KOPT-K1 (cell line): ENCODE results near the gene STXBP4.

Source experiments
- H3K27ac ChIP-seq: fragments of 200-600 bp; sonication (generic); 2 replicates; pipeline ENCODE4 v1.5.1; 2016; ENCODE audit warnings: antibody characterized with exemption, mild to moderate bottlenecking, low read depth, low read length; ENCODE audit not compliant: poor library complexity, severe bottlenecking
- H3K36me3 ChIP-seq: fragments of 200-600 bp; sonication (generic); 2 replicates; pipeline ENCODE4 v1.5.1; 2017; ENCODE audit warnings: antibody characterized with exemption, mild to moderate bottlenecking, low read length, moderate library complexity; ENCODE audit not compliant: insufficient read depth
- H3K9me3 ChIP-seq: fragments of 200-600 bp; sonication (generic); 2 replicates; pipeline ENCODE4 v1.5.1; 2017; ENCODE audit warnings: antibody characterized with exemption, low read length, mild to moderate bottlenecking; ENCODE audit not compliant: insufficient read depth, poor library complexity, severe bottlenecking

The STXBP4 gene

DNA sequence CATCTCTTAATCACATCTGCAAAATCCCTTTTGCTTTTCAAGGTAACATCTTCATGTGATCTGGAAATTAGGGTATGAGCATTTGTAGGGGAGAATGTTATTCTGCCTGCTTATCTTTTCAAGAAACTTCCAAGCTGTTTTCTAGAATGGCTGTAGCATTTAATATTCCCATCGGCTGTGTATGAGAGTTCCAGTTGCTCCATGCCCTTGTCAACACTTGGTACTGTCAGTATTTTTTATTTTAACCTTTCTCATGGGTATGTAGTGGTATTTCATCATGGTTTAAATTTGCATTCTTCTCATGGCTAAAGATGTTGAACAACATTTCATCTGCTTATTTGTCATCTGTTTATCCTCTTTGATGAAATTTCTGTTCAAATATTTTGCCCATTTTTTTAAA is 205.6 kb downstream of the STXBP4 start:
- Histone ChIP-seq H3K9me3 (peaks cover 8% of the 10 kb centered on the region), H3K36me3 (no peaks in the 10 kb centered on the region), H3K27ac (no peak overlapping the region)

DNA sequence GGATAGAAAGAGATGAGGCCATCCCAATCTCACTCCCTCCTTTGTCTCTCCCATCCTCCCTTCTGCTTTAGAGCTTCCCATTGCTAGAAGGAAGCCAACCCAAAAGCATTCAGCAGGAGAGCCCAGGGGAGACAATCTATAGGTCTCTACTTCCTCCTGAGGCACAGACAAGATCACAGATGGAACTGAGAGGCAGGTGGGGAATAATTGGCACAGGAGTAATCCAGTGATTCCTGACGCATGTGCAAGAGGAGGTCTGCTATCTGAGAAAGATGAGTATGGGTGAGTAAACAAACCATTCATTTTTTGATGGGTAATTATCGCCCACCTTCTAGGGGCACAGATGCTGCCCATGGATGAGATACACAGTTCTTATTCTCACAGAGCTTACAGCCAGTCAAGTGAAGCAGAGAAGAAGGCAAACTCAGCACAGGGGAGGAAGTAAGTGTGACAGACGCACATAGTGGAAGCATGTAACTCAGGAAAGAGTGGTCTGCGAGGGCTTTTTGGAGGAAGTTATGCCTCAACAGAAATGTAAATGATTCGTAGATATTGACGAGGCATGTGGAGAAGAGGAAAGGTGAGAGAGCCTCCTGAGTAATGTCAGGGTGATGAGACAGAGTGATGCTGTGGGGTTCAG is 207.3 kb downstream of the STXBP4 start:
- peaks cover 8% of the 10 kb centered on the region for H3K9me3 ChIP-seq
- H3K27ac ChIP-seq: no peak overlapping the region
- no peaks in the 10 kb centered on the region for H3K36me3 ChIP-seq

DNA sequence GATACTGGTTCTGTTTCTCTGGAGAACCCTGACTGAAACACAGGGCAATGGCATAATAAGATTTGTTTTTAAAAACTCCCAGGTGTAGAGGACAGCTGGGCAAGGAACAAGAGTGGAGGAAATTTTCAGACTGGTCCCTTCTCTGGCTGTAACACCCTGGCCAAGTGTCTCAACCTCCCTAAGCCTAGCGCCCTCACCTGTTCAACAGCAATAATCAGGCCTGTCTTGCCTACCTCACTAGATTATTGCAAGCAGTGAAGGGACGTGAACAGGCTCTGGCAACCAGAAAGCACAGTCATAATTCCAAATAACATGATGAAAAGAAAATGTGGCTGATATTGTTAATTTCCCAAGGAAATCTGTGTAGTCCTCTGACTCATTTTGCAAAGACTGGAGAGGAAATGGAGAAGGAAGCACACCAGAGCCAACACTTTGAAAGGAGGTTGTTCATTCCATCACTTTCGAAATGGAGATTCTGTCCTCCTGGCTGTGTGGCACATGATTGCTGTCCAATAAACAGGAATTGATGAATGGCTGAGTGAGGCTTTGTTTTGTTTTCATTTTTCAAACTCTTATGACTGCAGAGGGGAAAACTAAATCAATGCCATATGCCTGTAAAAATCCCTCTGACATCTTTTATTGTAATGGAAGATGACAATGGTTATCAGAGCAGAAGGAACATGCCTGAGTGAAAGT is 208.7 kb downstream of the STXBP4 start:
- Histone ChIP-seq H3K36me3 (no peaks in the 10 kb centered on the region), H3K9me3 (peaks cover 8% of the 10 kb centered on the region), H3K27ac (no peak overlapping the region)

DNA sequence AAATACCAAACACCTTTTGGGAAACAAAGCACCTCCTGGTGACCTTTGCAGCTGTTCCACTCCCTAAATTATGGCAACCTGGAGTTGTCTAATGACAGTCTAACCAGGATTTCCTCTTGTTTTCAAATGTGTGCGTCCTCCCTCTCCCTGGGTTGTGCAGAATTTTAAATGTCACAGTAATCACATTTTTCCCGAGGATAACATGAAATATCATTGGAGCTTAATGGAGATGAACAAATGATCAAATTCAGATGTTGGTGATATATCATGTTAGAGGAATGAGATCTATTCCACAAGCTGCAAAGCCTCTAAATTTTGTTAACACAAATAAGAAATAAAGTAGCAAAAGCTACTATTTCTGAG is 209.3 kb downstream of the STXBP4 start:
- H3K9me3 ChIP-seq: peaks cover 8% of the 10 kb centered on the region
- H3K36me3 ChIP-seq: no peaks in the 10 kb centered on the region
- no peak overlapping the region for H3K27ac ChIP-seq

DNA sequence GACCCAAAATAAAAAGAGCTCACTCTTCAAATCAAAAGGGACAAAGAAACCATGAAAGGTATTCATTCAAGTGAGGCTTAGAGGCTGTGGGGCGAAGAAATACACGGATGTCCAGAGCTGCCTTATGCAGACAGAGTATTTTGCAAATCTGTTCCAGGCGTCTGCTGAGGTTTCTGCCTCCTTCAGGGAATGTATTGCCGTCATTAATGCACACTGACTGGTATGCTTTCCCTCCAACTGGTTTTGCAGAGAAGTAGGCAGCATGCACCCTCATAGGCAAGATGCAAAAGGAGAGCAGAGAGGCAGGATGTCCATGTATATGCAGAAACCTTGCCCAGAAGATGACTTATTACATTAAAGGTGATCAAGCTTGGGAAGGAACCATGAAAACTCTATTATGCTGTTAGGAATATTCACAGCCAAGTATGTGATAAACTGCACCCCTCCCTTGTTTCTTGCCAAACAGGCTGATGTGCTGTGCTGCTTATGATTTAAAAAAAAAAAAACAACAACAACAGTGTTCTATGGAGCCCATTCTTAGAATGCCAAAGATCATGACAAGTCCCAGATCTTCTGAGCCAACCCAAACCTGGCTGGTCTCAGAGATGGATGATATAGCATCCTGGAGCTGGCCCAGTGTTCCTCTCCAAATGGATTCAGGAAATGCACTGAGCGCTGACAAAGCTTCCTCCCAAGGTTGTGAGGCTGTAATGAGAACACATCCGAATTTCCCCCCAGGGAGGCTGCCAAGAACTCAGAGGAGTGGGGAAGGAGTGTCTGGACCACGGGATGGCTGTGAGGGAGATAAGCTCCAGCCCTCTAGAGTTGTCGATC is 218.6 kb downstream of the STXBP4 start:
- Histone ChIP-seq H3K9me3 (no peaks in the 10 kb centered on the region), H3K36me3 (no peaks in the 10 kb centered on the region), H3K27ac (no peak overlapping the region)

DNA sequence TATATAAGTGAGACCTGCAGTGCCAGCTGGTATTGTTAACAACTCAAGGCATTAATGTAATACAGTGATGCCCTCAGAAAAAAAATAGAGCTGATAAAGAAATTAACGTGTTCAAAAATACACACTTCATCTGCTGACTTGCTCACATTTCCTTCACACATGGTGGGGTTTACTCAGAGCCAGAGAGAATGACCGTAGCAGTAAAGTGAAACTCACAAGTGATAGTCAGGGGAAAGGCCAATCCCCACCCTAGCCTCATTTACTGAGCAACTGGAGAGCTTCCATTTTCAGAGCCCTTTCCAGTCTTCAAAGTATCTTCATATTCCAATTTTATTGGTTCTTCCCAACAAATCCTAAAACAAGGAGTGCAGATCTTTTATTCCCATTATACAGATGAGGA is 222.2 kb downstream of the STXBP4 start:
- H3K36me3 ChIP-seq: no peaks in the 10 kb centered on the region

DNA sequence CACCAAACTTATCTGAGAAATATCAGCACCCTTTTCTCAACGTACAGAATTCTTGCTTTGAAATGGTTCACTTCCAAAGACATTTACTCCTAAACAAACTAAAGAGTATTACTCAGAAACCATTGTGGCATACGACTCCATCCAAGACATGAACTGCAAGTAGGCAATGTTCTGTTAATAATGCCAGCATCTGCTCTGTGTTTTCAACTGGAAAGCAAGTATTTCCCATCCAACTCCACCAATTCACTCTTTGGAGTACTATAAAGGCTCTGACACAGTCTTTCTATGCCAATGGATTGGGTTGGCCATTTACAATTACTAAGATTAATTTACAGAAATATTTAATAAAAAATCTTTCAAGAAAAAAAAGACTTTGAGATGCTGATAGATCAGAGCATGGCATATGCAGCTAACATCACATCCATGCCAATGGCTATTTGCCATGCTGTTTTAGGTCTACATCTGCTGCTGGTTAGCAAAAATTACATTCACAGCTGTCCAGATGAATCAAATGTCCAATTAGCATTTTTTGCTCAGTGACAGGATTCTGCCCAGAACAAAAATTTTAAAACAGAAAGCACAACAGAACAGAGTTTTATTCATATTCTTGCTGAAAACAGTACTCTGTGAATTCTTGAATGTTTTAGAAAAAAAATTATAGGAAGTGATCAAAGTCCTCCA is 230.3 kb downstream of the STXBP4 start:
- Histone ChIP-seq H3K36me3 (no peaks in the 10 kb centered on the region), H3K9me3 (peaks cover 6% of the 10 kb centered on the region), H3K27ac (no peak overlapping the region)

More for the DNA sequence above, 222.2 kb downstream of the STXBP4 start:
- Histone ChIP-seq H3K27ac (no peak overlapping the region), H3K9me3 (no peaks in the 10 kb centered on the region)

DNA sequence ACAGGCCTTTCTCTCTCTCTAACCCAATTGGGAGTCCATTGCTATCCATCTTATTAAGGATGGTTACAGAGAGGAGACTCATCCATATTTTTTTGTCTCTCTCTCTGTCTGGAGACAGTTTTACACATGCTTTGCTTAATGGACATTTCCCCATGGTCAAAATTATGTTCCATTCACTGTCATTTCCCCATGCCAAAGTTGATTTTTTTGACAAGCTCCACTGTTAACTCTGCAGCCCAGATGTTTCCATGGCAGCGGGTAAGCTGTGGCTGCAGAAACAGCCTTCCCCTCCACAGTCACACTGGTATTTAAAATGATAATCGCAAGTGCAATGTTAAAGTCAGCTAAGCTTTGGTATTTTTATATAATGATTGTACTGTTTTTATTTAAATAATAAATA is 232.3 kb downstream of the STXBP4 start:
- Histone ChIP-seq H3K36me3 (no peaks in the 10 kb centered on the region), H3K27ac (no peak overlapping the region), H3K9me3 (peaks cover 12% of the 10 kb centered on the region)

DNA sequence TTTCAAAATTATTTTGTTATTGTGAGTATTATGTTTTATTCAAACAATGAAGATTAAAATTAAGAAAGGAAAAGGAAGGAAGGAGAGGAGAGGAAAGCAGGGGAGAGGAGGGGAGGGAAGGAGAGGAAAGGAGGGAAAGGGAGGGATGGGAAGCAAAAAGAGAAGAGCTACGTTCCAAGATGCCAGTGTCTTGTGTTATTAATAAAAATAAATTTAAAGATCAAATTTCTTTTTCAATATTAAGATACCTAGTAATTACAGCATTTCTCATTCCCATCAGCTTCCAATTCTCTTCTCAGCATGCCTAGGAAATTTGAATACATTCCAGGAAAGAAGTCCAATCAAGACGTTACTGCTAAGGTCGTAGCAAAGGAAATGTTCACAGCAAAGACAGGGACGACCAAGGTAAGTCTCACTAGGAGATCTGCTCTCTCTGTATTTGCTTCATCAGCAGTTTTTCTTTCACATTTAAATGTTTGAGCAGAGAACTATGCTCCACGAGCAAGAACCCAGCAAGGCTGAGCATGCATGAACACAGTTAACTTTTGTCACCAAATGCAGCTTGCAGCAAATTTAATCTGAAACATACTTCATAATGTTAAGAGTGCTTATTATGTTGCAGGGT is 232.9 kb downstream of the STXBP4 start:
- Histone ChIP-seq H3K27ac (no peak overlapping the region), H3K9me3 (peaks cover 12% of the 10 kb centered on the region), H3K36me3 (no peaks in the 10 kb centered on the region)

DNA sequence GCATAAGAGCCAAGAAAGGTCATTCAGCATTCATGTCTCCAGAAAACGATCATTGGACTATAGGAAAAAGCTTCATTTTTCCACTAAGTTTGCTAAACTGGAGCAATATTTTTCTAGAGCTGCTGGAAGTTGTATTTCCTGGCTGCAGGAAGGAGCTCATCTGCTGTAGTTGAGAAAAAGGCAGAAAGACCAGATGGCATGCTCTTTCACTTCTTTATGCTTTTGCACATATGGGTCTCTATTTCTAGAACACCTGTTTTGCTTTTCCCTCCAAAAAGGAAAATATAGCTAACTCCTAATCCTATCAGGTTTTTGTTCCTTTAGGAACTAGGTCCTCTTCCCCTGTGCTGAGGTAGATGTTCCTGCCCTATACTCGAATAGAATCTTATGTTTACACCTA is 234.3 kb downstream of the STXBP4 start:
- H3K27ac ChIP-seq: no peak overlapping the region
- no peaks in the 10 kb centered on the region for H3K36me3 ChIP-seq
- H3K9me3 ChIP-seq: peaks cover 12% of the 10 kb centered on the region

DNA sequence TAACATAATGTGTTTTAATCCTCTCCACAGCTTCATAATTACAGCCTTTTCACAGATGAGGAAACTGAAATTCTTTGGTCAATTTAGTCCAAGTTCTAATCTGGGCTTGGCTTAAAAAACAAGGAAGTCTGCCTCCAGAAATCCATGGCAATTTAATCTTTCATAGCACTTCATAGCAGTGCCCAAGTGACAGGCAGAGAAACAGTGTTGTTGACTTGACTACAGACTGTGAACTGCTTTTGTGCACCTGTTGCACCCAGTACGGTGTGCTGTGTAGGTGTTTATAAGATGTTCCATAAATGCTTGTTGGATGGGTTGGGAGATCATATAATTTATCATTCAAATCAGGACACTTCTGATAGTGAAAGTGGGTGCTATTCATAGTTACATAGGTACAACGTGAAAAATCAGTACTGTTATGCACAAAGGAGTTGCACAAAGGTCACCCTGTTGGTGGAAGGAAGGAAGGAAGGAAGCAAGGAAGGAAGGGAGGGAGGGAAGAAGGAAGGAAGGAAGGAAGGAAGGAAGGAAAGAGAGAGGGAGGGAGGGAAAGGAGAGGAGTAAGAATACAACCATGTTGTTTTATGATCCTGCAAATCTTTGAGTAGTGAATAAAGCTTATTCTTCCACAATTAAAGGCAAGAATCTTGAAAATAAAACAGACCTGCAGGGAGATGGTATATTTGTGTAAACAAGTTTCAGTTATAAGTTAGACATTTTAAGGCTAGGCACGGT is 239.7 kb downstream of the STXBP4 start:
- no peaks in the 10 kb centered on the region for H3K36me3 ChIP-seq
- H3K27ac ChIP-seq: no peak overlapping the region
- peaks cover 12% of the 10 kb centered on the region for H3K9me3 ChIP-seq

DNA sequence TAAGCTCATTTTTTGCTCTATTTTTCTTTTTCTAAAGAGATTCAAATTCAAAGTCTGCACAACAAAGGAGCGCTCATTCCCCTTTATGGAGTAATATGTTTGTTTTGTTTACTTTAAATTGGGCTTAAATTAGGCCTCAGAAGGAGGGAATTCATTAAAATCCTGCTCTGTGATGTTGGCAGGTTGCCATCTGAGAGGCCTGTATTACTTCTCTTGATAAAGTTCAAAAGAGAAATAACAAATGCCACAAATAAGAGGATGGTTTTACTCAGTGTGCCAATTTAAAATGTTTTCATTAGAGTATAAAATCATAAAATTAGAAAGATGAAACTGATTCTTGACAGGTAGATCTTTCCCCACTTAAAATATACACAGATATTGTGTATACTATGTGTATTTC is 241.7 kb downstream of the STXBP4 start:
- no peak overlapping the region for H3K27ac ChIP-seq
- H3K36me3 ChIP-seq: no peaks in the 10 kb centered on the region

DNA sequence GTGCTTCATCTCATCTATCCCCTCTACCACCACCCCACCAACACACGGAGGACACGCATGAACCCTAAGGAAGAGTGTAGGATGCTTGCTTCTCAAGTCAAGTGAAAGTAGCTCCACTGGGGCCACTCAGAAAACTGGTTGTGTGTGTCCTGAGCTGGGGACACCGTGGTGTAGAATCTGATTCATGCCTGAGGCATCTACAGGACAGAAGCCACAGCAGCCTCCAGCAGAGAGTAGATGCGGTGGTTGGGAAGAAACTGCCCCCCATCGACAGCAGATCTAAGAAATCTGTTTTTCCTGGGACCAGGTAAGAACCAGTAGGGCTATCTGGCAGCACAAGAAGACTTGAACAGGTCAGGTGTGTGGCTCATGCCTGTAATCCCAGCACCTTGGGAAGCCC is 244.3 kb downstream of the STXBP4 start:
- H3K27ac ChIP-seq: no peak overlapping the region
- no peaks in the 10 kb centered on the region for H3K36me3 ChIP-seq
- no peaks in the 10 kb centered on the region for H3K9me3 ChIP-seq

More for the DNA sequence above, 241.7 kb downstream of the STXBP4 start:
- no peaks in the 10 kb centered on the region for H3K9me3 ChIP-seq

DNA sequence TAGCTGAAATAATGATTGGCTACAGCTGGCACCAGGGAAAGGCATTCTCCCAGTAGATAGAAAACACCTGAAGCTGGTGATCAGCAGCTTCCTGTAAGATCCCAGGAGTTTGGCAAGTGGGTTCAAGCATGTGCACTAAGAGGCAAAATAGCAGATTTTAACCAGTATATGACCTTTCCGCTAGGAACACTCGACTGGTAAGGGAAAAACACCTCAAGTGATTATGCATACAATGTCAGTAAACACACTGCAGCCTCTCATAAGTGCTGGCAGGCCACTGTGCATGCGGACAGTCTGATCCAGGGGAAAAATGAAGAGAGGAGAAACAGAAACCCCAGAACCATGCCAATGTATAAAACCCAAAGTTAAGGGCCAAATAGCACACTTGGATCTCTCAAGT is 247.1 kb downstream of the STXBP4 start:
- Histone ChIP-seq H3K27ac (no peak overlapping the region), H3K36me3 (no peaks in the 10 kb centered on the region), H3K9me3 (no peaks in the 10 kb centered on the region)
